IPS DF 6.9 (cell line): ENCODE measurements around the gene RNLS.

ENCODE experiments used
- DNase-seq: peaks from one replicate; pipeline ENCODE4 v3.0.0-alpha.2; 2013; ENCODE audit warnings: low read depth, low spot score
- H3K27ac ChIP-seq: one replicate; pipeline ENCODE4 v1.5.1; 2013; ENCODE audit warnings: low read length, control low read depth
- H3K27me3 ChIP-seq: 2 replicates; pipeline ENCODE4 v1.6.1; 2013; ENCODE audit warnings: mild to moderate bottlenecking, low read length; ENCODE audit not compliant: control insufficient read depth, insufficient read depth
- H3K36me3 ChIP-seq: 2 replicates; pipeline ENCODE4 v1.6.1; 2013; ENCODE audit warnings: low read length; ENCODE audit not compliant: control insufficient read depth, insufficient read depth
- H3K4me1 ChIP-seq: 2 replicates; pipeline ENCODE4 v1.6.1; 2013; ENCODE audit warnings: low read length; ENCODE audit not compliant: control insufficient read depth, insufficient read depth
- H3K4me3 ChIP-seq: 2 replicates; pipeline ENCODE4 v1.5.1; 2013; ENCODE audit warnings: mild to moderate bottlenecking, low read length
- H3K9me3 ChIP-seq: 2 replicates; pipeline ENCODE4 v1.6.1; 2013; ENCODE audit warnings: low read length, inconsistent platforms; ENCODE audit not compliant: control insufficient read depth, insufficient read depth
- WGBS: extraction: QIAGEN DNeasy Blood & Tissue Kit; methylation state at CpG from one replicate; pipeline ENCODE4 v1.1.7; 2013; ENCODE audit warnings: mixed read lengths, missing lambda C conversion rate; ENCODE audit not compliant: insufficient read length, insufficient coverage; 5-methylcytosine and 5-hydroxymethylcytosine counted together

RNLS gene

GRCh38 chr10:88244781-88245625, 338.1 kb downstream of the RNLS start:
- Histone ChIP-seq H3K27ac (no peak overlapping the region), H3K36me3 (no peaks in the 10 kb centered on the region), H3K4me3 (no peak overlapping the region), H3K4me1 (no peaks in the 10 kb centered on the region), H3K9me3 (no peaks in the 10 kb centered on the region), H3K27me3 (no peaks in the 10 kb centered on the region)
- WGBS, result no CpG with 5 or more reads among the region's 9 CpGs
- DNase-seq, result no peak

GRCh38 chr10:88243836-88244730, 339.0 kb downstream of the RNLS start:
- H3K4me1 ChIP-seq, result no peaks in the 10 kb centered on the region
- no peak overlapping the region for H3K27ac ChIP-seq
- DNase-seq, result no peak
- no CpG with 5 or more reads among the region's 12 CpGs for WGBS
- H3K9me3 ChIP-seq, result no peaks in the 10 kb centered on the region
- no peaks in the 10 kb centered on the region for H3K27me3 ChIP-seq
- no peak overlapping the region for H3K4me3 ChIP-seq
- H3K36me3 ChIP-seq, result no peaks in the 10 kb centered on the region

- H3K27ac ChIP-seq, result no peak overlapping the region
These were observed 339.8 kb downstream of the RNLS start for GRCh38 chr10:88243202-88243744.

GRCh38 chr10:88241501-88241900, 341.6 kb downstream of the RNLS start:
- Histone ChIP-seq H3K27me3 (no peaks in the 10 kb centered on the region), H3K4me3 (no peak overlapping the region), H3K9me3 (no peaks in the 10 kb centered on the region), H3K27ac (no peak overlapping the region), H3K4me1 (no peaks in the 10 kb centered on the region; the same call in 1 of the 2 replicates), H3K36me3 (no peaks in the 10 kb centered on the region)
- no peak for DNase-seq
- WGBS, result no CpG with 5 or more reads among the region's 1 CpG

More at GRCh38 chr10:88243202-88243744, 339.8 kb downstream of the RNLS start:
- H3K9me3 ChIP-seq, result no peaks in the 10 kb centered on the region
- WGBS, result no CpG with 5 or more reads among the region's 5 CpGs
- DNase-seq, result no peak
- no peaks in the 10 kb centered on the region; the same call in 1 of the 2 replicates for H3K4me1 ChIP-seq
- H3K4me3 ChIP-seq, result no peak overlapping the region
- H3K27me3 ChIP-seq, result no peaks in the 10 kb centered on the region
- no peaks in the 10 kb centered on the region for H3K36me3 ChIP-seq

- H3K27me3 ChIP-seq, result no peaks in the 10 kb centered on the region
- WGBS, result no CpG with 5 or more reads among the region's 2 CpGs
- no peaks in the 10 kb centered on the region for H3K36me3 ChIP-seq
- no peaks in the 10 kb centered on the region for H3K9me3 ChIP-seq
- no peaks in the 10 kb centered on the region; the same call in 1 of the 2 replicates for H3K4me1 ChIP-seq
- DNase-seq, result no peak
- no peak overlapping the region for H3K27ac ChIP-seq
- H3K4me3 ChIP-seq, result no peak overlapping the region
These were observed 343.9 kb downstream of the RNLS start for GRCh38 chr10:88239212-88239611.

- Histone ChIP-seq H3K27me3 (no peaks in the 10 kb centered on the region), H3K9me3 (no peaks in the 10 kb centered on the region), H3K4me3 (no peak overlapping the region), H3K36me3 (no peaks in the 10 kb centered on the region), H3K4me1 (no peaks in the 10 kb centered on the region; the same call in 1 of the 2 replicates), H3K27ac (no peak overlapping the region)
- no CpG with 5 or more reads among the region's 2 CpGs for WGBS
- DNase-seq, result no peak
These were observed 344.6 kb downstream of the RNLS start for GRCh38 chr10:88238615-88238914.

- no peak for DNase-seq
- no peaks in the 10 kb centered on the region; the same call in 1 of the 2 replicates for H3K4me1 ChIP-seq
- no peaks in the 10 kb centered on the region for H3K36me3 ChIP-seq
- no CpG with 5 or more reads among the region's 2 CpGs for WGBS
- no peaks in the 10 kb centered on the region for H3K27me3 ChIP-seq
- no peaks in the 10 kb centered on the region for H3K9me3 ChIP-seq
- no peak overlapping the region for H3K27ac ChIP-seq
- H3K4me3 ChIP-seq, result no peak overlapping the region
These were observed 345.1 kb downstream of the RNLS start for GRCh38 chr10:88237896-88238614.

GRCh38 chr10:88236121-88236743, 346.9 kb downstream of the RNLS start:
- H3K36me3 ChIP-seq, result no peaks in the 10 kb centered on the region
- H3K4me3 ChIP-seq, result no peak overlapping the region
- H3K9me3 ChIP-seq, result no peaks in the 10 kb centered on the region
- H3K4me1 ChIP-seq, result no peaks in the 10 kb centered on the region; the same call in 1 of the 2 replicates
- no CpG with 5 or more reads among the region's 2 CpGs for whole genome bisulfite sequencing
- no peaks in the 10 kb centered on the region for H3K27me3 ChIP-seq
- no peak for DNase-seq
- H3K27ac ChIP-seq, result no peak overlapping the region

- no peaks in the 10 kb centered on the region; the same call in 1 of the 2 replicates for H3K4me1 ChIP-seq
- H3K9me3 ChIP-seq, result no peaks in the 10 kb centered on the region
- DNase-seq, result no peak
- no peaks in the 10 kb centered on the region for H3K27me3 ChIP-seq
- no peak overlapping the region for H3K4me3 ChIP-seq
- WGBS, result no CpG with 5 or more reads among the region's 4 CpGs
- H3K36me3 ChIP-seq, result no peaks in the 10 kb centered on the region
- no peak overlapping the region for H3K27ac ChIP-seq
These were observed 348.8 kb downstream of the RNLS start for GRCh38 chr10:88234297-88234696.
